ENCODE results near the gene JAKMIP2.
A peak's percentile ranks its signal among the peaks of the same experiment; 100 is the strongest.
"Not testable (repeated sequence)": the region's sequence is repeated elsewhere in the genome, so short reads cannot be mapped to it uniquely, and the experiment has no call there.

Gene JAKMIP2

DNA sequence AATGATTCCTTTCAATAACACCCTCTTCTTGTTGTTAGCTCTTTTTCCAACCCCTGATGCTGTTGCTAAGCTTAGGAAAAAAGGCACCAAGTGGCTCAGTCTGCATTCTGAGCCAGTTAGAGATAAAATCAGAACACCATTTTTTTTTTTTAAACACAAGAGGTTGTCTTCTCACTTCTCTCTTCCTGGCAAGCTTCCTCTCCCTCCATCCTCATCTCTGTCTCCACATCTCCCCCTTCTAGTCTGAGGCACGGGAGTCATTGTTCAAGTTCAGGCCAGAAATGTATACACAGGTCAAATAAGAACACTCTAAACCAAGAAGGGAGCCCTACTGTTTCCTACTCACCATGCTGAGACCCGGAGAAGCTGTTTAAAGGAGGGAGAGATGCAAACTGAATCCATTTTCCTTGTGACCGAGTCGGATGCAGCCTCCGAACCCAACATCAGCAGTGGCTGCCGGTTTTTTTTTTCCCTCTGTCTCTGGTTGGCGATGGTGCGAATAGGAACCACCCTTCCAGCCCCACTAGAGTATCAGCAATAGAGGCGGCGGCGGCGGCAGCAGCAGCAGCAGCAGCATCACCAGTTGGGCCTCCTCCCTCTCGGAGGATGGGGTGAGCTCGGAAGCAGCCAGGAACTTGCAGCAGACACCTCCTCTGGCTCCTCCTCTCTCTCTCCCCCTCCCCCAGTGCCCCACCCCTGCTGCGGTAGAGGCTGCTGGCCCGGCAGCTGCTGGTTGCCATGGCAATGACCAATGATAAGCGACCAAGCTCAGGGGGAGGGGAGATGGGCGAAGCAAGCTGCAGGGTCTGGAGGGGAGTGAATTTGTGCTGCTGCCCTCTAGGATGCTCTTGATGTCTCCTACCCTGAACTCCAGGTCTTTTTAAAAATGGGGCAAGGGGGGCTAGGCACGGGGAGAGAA, at the start of gene JAKMIP2:
Gene JAKMIP2, minus strand, starts transcription at position 619 of the 919 bp plus-strand sequence. CDS start 110,922 bp downstream, outside the sequence.
- DNase-seq, result peak; percentile 96

DNA sequence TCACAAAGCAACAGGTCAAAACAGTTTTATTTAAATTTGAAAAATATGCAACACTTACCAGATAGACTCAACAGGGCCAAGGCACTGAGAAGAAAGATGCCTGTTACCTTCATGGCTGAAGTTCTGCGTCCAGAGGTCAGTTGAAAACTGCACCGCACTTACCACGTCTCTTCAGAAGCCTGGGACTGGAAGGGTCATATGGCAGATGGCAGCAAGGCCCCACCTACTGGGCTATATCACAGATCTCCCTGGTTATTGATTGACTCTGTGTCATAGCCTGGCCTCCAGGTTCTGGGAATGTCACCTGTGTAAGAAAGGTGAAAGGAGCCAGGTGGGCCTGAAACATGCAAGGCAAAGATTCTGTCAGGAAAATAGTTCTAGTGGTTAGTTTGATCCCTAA, 48.9 kb upstream of the JAKMIP2 start, which contains the start of gene SPINK1:
Gene SPINK1, minus strand, starts transcription at position 207 of the 400 bp plus-strand sequence. Its CDS starts 94 bp downstream, at position 113.
- no peak for DNase-seq

DNA sequence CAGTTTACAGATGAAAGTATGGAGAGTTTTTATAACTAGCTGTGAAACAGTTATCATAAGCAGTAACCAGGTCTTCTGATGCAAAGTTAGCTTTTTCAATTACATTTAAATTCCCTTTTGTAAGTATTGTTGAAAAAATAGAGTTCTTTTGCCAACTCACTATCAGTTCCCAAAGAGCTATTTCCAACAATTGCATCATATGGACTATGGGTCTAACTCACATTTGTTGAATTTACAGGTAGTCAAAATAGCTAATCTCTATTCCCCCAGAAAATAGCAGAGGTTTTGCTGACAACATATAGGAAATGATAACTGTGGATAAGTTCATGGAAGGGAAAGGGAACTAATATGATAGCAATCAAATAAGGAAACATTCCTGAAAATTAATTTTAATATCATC, 47.5 kb upstream of the JAKMIP2 start:
- no peak for DNase-seq

GRCh38 chr5:147827017-147827416, 44.5 kb upstream of the JAKMIP2 start:
- not testable (repeated sequence) for DNase-seq

DNA sequence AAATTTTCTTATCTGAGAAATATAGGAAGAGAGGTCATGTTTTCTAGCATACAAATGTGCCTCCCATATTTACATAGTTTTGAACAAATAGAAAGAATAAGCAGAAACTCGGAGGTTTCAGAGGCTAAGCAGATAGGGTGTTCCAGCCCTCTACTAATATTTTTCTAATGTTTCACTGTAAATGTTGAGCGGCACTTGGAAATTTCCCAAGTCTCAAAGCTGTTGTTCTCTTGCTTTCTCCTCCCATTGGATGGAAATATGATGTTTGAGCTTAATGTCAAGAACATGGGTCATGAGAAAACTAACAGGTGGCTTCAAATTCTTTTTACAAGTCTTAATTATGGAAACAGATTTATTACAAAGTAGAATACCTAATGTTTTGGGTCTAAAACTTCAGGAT, 43.8 kb upstream of the JAKMIP2 start:
- no peak for DNase-seq

GRCh38 chr5:147822686-147823491, 40.4 kb upstream of the JAKMIP2 start:
- peak; percentile 9 for DNase-seq

GRCh38 chr5:147822222-147822621, 39.7 kb upstream of the JAKMIP2 start:
- DNase-seq, result not testable (repeated sequence)

GRCh38 chr5:147821766-147822165, 39.2 kb upstream of the JAKMIP2 start:
- DNase-seq, result no peak

GRCh38 chr5:147819261-147819770, 36.8 kb upstream of the JAKMIP2 start:
- no peak for DNase-seq

GRCh38 chr5:147818290-147818689, 35.8 kb upstream of the JAKMIP2 start:
- DNase-seq, result no peak

DNA sequence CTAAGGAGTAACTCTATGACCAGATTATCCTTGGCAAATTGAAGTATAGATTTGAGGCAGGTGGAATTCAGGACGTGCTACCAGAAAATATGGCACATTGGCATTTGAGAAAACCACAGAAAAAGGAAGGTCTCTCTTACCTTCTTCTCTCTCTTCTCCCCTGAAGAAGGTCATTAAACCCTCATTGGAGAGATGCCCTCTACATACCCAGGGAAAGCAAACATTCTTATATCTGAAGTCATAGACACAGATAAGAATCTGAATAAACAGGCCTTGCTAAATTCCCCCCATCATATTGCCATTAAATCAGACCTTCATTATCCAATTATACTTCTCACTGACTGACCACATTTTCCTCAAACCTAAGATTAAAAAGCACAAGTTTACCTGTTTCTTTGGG, 31.2 kb upstream of the JAKMIP2 start:
- DNase-seq, result no peak

GRCh38 chr5:147809830-147810666, 27.5 kb upstream of the JAKMIP2 start:
- no peak for DNase-seq

DNA sequence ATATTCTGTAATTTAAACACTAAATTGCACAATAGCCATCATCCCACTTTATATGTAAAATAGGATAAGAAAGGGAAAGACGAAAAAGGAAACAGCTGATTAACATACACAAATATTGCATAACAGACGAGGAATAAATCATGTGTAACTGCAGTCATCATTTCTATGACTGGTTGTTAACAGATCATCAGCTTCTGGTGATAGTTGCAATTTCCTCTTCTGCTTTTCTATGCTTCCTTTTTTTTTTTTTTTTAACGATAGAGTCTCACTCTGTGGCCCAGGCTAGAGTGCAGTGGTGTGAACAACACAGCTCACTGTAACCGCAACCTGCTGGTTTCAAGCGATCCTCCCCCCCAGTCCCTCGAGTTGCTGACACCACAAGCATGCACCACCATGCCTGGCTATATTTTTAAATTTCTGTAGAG, 22.5 kb upstream of the JAKMIP2 start:
- no peak for DNase-seq

- DNase-seq, result no peak
These were observed 21.8 kb upstream of the JAKMIP2 start for GRCh38 chr5:147804334-147804733.

GRCh38 chr5:147803926-147804325, 21.4 kb upstream of the JAKMIP2 start:
- DNase-seq, result no peak

DNA sequence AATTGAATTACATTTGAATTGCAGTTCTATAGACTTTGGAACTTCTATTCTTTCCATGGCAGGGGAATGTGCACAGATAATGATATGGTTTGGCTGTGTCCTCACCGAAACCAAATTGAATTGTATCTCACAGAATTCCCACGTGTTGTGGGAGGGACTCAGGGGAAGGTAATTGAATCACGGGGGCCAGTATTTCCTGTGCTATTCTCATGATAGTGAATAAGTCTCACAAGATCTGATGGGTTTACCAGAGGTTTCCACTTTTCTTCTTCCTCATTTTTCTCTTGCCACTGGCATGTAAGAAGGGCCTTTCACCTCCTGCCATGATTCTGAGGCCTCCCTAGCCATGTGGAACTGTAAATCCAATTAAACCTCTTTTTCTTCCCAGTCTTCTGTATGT, 20.6 kb upstream of the JAKMIP2 start:
- DNase-seq, result not testable (repeated sequence)

DNA sequence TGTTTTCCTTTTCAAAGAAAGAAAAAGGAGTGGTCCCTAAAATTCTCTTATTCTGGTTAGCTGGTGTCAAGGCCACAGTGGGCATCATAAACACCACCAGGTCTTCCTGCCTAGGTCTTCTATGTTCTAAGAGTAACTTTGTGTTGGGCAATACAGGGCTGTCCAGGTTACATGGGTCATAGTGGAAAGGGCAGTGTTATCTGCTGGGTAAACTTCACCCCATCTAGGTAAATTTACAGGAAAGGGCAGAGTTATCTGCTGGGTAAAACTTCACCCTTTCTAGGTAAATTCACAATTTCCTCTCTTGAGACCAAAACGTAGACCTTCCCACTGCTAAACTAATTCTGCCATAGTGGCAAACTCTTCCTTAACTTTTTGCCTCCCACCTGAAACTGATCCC, 18.9 kb upstream of the JAKMIP2 start:
- no peak for DNase-seq

DNA sequence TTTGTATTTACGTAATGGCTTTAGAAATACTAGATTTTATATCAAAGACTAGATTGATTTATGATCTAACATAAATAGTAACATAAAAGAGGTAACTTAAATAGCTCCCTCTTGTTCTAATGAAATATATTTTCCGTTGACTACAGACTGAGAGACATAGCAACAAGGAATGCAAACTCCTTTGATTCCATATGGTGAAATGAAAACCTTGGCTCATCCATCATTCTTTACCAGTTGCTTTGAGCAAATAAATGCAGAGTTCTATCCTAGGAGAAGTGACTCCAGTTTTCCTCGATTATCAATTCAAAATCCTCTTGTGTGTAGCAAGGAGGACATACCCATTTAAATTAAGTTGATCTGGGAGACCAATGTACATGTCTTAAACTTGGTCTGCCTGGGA, 18.0 kb upstream of the JAKMIP2 start:
- no peak for DNase-seq

GRCh38 chr5:147796556-147797308, 14.2 kb upstream of the JAKMIP2 start:
- DNase-seq, result no peak

DNA sequence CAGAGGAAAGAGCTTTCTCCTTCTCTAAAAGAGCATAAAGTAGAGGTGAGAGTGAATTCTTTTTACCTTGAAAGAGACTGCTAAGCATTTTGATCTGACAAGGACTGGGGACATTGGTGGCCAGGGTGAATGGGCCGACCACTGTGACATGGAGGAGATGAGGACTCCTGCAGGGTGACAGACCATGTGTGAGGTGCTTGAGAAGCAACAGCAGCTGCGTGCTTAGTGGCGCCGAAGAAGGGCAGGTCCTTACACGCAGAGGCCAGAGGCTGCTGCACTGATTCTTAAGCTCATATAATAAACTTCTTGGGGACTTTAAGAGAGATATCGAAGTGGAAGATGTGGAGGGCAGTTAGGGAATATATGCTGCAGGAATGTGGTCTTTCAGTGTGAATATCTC, 8.7 kb upstream of the JAKMIP2 start:
- DNase-seq, result no peak

GRCh38 chr5:147789820-147790219, 7.3 kb upstream of the JAKMIP2 start:
- DNase-seq, result no peak

GRCh38 chr5:147788023-147788422, 5.5 kb upstream of the JAKMIP2 start:
- DNase-seq, result no peak

Measured in NCI-H524 treated with DMSO at 0.1 percent for 48 hours (cell line).